Right renal cortex interstitium (tissue), 3 donors: Measurements from ENCODE around the gene ZNF618. TPM values are rescaled to one million over a fixed set of nuclear protein-coding genes. Genes with fewer than 3 reads are reported as not detected.
"Not testable (repeated sequence)": the region's sequence is repeated elsewhere in the genome, so short reads cannot be mapped to it uniquely, and the experiment has no call there.

Experiments used
- DNase-seq, 3 donors: peaks; one replicate each; pipeline ENCODE4 v3.0.0-alpha.2; 2013; ENCODE audit warnings: low read depth in 3 of 3, low spot score in 2 of 3
- polyA plus RNA-seq, 3 donors: library from polyadenylated mRNA; unstranded; fragments of 120-200 nt; gene quantifications; one replicate each; pipeline ENCODE4 v1.2.1, GENCODE V29; 2013; ENCODE audit not compliant: insufficient read length in 3 of 3

Gene ZNF618
- polyA plus RNA-seq, 3 donors: 39.7 to 41.7 (median 39.9) TPM

DNA sequence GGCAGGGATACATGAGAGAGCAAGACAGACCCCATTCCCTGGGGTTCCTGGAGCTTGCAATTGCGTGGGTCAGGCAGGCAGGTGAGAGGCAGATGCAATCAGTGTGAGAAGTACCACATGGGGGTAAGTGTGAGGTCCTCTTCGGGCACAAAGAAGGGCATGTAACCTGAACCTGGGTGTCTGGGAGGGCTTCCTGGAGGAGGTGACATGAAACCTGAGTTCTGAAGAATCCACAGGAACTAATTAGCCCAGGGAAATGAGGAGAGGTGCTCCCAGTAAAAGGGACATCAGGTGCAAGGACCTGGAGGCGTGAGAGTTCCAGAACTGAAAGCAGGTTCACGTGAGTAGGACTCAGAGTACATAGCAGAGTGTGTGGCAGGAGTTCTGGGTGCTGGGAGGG lies 199.5 kb downstream of the ZNF618 start:
- DNase-seq: no peak

DNA sequence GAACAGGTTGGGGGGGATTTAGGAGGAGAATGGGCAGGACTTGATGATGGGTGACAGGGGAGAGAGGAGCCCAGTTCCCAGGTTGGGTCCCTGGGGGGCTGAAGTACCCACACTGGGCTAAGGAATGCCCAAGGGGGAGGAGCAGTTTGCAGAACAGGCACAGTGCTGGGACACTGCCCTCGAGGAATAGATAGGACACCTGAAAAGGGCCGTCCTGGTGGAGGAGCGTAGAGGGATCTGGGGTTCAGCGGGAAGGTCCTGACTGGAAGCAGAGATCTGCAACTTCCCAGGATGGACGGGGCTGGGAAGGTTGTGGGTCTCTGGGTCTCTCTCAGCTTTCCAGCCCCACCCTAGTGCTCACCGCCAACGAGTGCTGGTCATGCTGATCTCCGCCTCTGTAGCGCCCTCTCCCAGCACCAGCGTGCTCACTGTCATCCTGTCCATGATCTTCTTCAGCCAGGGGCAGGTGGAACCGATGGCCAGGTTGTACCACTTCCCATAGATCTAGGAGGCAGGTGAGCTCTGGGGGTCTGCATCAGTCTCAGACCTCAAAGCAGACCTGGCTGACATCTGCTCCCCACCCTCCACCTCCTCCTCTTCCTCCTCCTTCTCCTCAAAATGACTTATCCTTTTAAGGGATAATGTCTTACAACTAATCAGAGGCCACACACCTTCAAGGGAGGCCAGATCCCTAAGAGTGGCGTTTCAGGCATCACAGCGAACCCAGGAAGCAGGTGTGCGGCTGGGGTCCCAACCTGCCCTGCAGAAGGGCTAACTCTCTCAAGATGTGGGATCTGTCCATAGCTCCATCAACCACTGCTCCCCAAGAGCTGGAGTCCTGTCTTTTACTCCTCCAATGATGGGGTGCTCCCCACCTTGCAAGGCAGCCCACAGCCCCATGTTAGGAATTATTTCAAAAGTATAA lies 200.4 kb downstream of the ZNF618 start:
- no peak for DNase-seq

DNA sequence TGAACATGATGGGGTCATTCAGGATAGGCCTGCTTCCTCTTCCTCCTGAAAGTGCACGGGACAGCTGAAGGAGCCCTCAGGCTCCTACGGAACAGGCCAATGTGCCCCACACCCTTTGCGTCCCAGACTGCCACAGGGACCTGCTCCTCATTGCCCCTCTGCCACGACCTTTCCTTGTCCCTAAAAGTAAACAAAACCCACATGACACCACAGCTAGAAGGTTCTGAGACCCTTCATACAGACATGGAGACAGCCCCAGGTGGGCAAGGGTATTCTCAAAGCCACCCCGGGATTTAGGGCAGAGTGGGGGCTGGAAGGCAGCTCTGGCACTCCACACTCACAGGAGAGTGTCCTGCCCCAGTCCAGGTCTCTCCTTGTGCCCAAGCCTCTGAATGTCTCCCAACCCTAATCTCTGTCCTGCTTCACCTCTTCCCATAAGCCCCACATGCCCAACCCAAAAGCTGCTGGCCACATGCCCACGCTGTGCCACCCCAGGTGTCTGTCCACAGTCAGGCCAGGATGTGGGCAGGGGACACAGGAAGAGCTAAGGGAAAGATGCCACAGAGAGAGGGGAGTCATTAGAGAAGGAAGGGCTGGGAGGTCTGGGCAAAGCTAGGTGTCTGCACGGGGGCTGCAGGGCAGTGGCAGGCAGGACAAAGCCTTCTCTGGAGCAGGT lies 201.2 kb downstream of the ZNF618 start:
- DNase-seq: no peak

DNA sequence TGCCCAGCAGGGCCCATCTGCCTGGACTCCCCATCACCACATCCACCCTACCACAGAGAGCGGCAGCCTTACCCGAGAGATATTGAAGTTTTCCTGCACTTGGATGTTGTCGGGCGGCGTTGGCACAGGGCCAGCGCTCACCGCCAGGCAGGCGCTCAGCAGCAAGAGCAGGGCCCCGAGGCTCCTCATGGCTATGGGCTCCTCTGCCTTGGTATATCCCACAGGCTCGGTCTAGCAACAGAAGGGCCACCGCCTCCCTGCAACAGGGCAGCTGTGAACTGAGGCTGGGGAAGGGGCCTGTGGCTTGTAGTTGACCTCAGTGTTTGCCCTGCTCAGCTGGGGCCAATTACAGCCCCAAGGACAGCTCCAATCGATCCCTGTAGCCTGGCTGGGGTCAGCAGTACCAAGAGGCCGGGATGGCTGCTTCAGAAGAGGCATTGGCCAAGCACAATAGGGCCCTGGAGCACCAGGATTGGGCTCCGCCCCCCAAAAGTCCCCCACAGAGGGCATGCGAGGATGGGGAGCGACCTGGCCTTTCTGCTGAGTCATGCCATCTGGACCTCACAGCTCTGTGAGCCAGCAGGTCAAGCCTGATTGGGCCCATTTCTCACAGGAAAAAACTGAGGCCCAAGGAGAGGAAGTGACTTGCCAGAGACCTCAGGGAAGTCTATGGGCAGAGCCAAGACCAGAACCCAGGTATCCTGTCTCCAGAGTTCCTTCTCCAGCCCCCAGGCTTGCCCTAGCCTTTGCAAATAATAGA lies 202.1 kb downstream of the ZNF618 start, which contains the start of gene AMBP:
Gene AMBP, minus strand, starts transcription at position 280 of the 760 bp plus-strand sequence. Its CDS starts 91 bp downstream, at position 189.
- DNase-seq: no peak

DNA sequence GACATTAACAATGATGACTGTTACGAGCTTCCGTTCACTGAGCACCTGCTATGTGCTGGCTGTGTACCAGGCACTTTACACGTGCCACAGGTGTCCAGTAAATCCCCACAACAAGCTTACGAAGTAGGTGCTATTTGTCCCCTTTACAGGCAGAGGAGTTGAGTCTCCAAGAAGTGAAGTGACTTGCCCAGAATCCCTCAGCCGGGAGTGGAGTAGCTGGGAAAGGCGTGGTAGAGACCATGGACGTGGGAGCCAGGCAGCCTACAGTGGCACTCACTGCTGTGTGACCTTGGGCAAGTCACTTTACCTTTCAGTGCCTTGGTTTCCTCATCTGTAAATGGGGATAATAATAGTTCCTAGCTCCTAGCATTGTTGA lies 202.7 kb downstream of the ZNF618 start:
- DNase-seq: no peak

DNA sequence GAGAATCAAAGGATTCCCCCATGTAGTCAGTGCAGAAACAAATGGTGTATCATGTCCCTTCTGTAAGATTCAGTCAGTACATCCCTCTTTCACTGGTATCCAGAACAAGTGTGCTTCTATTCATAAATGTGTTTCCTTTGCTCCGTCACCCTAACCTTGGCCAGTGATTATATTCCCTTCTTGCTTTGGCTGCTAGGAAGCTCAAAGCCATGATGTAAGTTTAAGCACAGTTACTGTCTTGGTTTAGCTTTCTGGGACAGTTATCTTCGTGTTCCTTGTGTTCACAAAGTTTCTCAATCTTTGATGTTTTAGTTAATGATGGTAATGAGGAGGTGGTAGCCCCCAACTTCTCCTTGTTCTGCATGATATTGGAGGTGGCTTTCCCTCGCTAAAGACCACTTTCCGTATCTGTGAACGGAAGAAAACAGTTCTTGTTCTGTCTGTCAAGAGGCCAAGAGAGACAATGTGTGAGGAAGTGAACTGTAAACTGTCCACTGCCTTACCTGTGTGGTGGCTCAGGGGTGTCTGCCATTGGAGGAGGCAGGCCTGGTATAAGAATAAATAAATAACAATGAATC lies 204.2 kb downstream of the ZNF618 start:
- DNase-seq: no peak

DNA sequence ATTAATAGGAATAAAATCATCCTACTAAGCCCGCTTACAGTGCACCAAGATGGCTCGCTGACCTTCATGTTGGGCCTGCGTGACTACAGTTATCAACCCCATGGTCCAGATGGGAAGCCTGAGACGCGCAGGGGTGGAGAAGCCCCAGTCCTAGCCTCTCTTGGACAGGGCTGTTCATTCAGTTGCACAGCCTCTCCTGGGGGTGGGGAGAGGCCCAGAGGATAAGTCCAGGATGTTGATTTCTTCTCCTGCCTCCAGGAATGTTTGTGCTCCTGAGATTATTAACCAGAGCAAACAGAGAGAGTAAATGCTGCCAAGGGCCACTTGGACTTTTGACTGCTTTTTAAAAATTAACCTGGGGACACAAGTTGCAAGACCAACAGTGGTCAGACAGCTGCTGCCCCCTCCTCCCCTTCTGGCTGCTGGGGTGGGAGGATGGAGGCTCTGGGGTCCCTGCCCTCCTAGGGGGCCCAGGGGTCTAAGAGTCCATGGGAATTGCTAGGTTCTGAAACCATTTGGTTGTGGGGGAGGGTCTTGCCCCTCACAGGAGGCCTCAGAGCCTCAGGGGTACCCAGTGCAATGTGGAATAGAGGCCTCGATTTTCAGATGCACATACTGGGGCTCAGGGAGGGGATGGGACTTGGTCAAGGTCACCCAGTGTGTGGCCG lies 204.8 kb downstream of the ZNF618 start:
- no peak for DNase-seq

DNA sequence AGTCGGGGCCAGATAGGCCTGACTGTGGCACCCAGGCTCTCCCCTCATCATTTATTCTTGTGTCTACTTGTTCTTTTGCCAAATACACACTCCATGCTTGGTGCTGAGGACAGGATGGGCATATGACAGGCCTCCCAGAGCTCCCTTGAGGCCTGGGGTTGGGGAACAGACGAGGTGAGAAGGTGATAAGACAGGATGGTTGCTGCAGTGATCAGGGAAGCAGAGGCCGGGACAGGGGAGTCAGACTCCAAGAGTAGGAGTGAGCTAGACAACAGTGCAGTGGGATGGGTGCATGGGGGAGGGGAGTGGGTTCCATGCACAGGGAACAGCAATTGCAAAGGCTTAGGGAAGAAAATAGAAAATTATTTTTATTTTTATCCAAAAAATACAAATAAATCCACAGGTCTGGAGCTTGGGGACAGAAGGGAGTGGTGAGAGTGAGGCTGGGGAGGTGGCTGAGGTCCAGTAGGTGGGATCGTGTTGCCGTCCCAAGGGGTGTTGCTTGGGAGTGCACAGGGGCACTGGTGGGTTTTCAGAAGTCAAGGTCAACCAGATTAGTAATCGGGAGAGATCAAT lies 205.4 kb downstream of the ZNF618 start:
- no peak for DNase-seq

DNA sequence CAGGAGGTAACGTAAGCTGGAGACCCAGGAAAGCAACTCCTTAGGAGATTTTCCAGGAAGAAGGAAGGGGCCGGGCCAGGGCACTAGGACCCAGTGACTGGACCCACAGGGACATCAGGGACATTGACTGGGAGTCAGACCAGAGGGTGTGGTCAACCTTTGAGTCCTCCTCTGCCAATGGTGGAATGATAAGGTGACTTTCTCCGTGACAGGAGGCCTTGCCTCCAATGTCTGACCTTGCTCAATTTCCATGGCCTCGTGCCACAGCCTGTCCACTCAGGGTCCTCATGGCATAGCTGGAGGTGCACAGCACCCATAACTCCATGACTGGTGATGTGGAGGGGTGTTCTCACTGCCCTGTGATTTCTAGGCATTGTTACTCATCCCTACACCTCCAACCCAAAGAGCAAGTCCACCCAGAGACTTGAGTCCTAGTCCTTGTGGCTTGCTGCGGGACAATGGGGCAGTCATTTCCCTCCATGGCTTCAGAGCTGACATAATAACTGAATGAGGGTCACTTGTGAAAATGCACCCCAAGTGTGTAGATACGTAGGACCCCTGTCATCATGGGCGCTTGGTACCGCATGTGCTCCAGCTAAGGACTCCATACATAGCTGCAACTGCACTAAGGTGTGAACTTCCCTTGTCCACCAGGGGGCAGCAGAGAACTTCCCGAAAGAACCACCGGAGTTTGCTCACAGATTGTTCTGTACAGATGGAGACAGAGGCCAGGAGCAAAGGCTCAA lies 206.1 kb downstream of the ZNF618 start:
- peak; percentile 83 to 86 (median 84) for DNase-seq

DNA sequence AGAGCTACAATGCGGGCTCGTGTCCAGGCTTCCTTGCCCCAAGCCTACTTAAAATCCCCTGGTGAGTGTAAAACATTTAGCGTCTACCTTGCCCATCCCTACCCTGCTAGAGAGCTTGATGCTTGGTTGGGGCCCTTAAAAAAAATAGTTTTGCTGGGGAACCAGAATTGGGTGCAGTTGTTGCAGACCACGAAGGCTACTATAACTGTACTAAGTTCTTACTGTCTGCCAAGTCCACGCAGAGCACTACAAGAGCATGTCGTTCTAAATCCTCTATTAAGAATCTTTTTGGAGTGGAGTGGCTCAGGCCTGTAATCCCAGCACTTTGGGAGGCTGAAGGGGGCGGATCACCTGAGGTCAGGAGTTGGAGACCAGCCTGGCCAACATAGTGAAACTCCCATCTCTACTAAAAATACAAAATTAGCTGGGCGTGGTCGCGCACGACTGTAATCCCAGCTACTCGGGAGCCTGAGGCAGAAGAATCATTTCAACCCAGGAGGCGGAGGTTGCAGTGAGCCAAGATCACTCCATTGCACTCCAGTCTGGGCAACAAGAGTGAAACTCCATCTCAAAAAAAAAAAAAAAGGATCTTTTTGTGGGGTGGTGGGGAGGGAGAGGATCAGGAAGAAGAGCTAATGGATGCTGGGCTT lies 206.8 kb downstream of the ZNF618 start:
- DNase-seq: not testable (repeated sequence)

DNA sequence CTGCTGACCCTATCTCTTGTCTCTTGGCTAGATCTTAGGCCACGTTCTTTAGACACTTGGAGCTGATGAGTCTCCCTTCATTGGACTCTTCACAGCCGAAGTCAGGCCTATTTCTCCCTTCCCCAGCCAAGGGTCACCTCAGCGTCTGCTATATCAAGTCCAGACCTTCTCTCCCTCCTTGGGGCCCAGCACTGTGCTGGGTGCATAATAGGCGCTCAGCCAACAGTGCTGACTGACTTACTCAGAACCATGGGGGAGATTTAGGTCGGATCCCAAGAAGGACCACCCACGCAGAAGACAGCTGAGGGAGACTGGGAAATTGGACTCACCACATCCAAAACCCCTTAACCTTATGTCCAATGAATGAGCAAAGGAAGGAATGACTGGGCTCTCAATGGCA lies 207.6 kb downstream of the ZNF618 start:
- no peak for DNase-seq

DNA sequence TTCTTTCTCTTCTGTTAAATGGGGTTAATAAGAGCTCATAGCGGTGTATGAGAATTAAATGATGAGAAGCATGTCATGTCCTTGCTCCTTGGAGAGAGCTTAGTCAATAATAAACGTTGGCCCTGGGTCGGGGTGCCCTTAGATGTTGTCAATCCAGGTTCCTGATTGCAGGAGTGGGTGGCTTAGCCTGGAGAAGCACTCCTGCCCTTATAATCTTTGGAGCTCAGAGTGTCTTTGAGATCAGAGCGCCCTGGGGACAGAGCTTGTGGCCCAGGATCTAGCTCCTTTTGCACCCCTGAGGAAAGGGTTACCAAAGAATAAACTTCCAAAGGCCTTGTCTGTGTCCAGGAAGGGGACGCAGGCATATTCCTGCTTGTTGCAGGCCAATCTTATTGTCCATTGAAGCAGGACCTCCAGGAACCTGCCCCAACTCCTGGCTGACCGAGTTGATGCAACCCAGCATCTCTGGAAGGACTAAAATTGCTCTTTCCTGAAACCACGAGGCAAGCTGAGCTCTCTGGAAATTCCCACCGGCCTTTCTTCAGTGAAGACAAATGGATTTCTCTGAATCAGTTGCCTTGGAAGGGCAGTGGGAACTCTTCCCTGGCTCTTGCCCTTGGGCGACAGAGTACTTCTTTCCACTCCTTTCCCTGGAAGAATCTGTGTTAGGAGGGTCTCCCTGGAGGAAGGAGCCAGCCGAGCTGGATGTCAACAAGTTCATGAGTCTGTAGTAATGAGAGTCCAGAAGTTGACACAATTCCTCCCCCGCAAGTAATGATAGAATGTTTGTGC lies 208.4 kb downstream of the ZNF618 start:
- no peak for DNase-seq

DNA sequence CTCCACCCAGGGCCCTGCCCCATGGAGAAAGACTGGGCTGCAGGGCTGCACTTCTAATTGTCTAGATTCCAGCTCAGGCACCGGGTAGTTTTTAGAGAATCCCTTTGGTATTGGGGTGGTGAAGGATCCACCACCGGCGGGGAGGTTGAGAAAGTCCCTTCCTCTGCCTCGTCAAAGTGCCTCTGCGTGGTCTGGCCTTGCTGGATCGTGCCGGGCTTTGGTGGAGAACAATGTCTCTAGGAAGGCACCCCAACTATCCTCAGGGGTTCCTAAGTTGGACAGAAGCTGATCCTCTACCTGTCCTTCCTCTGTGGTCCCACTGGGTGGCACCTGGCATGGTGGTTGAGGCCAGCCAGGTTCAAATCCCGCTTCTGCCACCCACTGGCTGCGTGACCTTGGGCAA lies 209.3 kb downstream of the ZNF618 start:
- DNase-seq: no peak

DNA sequence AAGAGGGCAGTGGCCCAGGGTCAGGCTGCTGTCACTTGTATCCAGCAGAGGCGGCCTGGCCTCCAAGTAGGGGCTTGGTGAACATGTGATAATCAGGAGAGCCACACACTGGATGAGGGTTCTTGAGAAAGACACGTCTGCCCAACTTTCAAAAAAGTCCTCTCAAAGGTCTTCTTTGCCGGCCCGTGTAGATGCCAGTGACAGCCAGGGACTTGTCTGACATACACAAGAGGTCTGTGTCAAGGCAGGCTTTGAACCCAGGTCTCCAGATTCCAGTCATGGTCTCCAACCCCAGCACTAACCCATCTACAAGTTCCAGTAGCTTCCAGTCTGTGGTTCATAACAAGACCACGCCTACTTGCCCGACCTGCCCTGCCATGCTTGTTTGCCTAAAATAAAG lies 209.9 kb downstream of the ZNF618 start:
- no peak for DNase-seq

DNA sequence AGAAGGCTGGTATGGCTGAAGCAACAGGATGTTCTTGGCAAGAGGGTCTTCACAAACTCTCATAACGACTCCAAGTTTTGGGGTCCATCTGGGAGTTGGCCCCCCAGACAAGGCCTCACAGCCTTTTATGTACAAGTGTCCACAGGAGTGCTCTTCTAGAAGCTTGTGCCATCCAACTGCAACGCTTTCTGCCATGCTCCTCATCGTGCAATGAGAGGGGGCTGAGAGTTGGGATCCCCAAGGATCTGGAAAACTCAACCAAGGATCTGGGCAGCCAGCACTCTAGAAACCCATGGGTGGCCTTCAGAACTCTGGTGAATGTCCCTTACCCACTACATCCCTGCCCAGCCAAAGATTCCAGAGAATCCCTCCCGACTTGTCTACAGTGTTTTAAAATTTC lies 210.5 kb downstream of the ZNF618 start:
- DNase-seq: no peak

DNA sequence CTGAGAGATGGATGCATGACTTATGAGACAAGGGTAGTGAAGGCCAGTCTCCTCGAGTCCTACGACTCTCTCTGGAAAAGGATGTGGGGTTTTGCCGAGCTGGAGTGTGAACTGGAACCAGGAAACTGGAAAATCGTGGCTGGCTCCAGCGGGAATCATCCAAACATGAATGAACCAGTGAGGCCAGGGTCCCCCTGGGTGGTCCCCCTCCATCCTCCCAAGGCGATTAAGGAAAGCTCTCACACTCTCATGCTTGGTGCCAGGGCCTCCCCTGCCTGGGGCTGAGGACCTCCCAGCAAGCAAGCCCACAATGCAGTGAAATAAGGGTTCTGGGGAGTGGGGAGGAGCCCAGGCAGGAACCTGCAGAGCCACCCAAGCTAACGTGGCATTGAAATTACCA lies 211.6 kb downstream of the ZNF618 start:
- DNase-seq: no peak

DNA sequence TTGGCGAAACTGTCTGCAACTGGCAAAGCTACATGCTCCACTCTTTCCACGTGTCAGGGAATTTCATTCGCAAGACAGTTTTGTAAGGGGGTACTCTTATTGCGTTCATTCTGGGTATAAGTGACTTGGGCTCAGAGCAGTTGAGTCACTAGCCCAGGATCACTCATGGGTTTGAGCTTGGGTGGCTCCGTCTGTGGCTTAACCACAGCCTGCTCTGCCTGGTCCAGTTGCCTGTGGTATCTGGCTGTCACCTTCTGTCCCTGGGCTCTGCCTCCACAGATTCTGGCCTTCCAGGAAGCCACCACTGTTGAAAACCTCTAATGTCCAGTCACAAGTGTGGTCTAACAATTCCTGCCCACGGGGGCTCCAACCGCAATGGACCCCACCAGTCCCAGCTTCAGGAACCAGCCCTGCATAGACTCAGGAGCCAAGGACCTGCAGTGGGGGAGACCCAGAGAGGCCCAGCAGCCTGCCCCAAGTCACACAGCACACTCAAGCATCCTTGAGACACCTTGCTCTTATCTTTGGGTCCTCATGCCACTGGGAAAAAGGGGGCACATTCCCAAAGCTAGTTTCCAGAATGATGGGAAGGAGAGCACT lies 212.6 kb downstream of the ZNF618 start:
- no peak for DNase-seq
